NT2/D1 (cell line): ENCODE measurements around the gene SNX5.

Experiments used
- DNase-seq: peaks from one replicate; pipeline ENCODE4 v3.0.0-alpha.2; 2011; ENCODE audit warnings: low read depth, low spot score
- H3K27me3 ChIP-seq: 2 replicates; pipeline ENCODE4 v1.6.0; 2011; ENCODE audit warnings: mild to moderate bottlenecking; ENCODE audit not compliant: insufficient read length, insufficient read depth
- H3K36me3 ChIP-seq: 2 replicates; pipeline ENCODE4 v1.6.1; 2011; ENCODE audit warnings: mild to moderate bottlenecking, low read length, mixed read lengths; ENCODE audit not compliant: insufficient read depth, insufficient read length
- H3K4me1 ChIP-seq: 2 replicates; pipeline ENCODE4 v1.5.1; 2011; ENCODE audit not compliant: insufficient read depth, insufficient read length
- H3K4me3 ChIP-seq: 2 replicates; pipeline ENCODE4 v1.5.1; 2011; ENCODE audit warnings: low read depth; ENCODE audit not compliant: insufficient read length
- H3K9ac ChIP-seq: 2 replicates; pipeline ENCODE4 v1.6.0; 2011; ENCODE audit warnings: low read depth; ENCODE audit not compliant: insufficient read length
- H3K9me3 ChIP-seq: 2 replicates; pipeline ENCODE4 v1.5.1; 2011; ENCODE audit warnings: mild to moderate bottlenecking, low read length; ENCODE audit not compliant: insufficient read depth
- SUZ12 ChIP-seq: IDR thresholded peaks from 2 replicates; pipeline ENCODE4 v1.6.1; 2011; ENCODE audit not compliant: insufficient read length, insufficient read depth; ENCODE audit errors: extremely low read depth
- YY1 ChIP-seq: IDR thresholded peaks from 2 replicates; pipeline ENCODE4 v1.6.1; 2011; ENCODE audit not compliant: insufficient read length, insufficient read depth
- ZNF274 ChIP-seq: IDR thresholded peaks from 2 replicates; pipeline ENCODE4 v1.6.1; 2011; ENCODE audit warnings: mild to moderate bottlenecking, low read depth, low read length

SNX5 gene

DNA sequence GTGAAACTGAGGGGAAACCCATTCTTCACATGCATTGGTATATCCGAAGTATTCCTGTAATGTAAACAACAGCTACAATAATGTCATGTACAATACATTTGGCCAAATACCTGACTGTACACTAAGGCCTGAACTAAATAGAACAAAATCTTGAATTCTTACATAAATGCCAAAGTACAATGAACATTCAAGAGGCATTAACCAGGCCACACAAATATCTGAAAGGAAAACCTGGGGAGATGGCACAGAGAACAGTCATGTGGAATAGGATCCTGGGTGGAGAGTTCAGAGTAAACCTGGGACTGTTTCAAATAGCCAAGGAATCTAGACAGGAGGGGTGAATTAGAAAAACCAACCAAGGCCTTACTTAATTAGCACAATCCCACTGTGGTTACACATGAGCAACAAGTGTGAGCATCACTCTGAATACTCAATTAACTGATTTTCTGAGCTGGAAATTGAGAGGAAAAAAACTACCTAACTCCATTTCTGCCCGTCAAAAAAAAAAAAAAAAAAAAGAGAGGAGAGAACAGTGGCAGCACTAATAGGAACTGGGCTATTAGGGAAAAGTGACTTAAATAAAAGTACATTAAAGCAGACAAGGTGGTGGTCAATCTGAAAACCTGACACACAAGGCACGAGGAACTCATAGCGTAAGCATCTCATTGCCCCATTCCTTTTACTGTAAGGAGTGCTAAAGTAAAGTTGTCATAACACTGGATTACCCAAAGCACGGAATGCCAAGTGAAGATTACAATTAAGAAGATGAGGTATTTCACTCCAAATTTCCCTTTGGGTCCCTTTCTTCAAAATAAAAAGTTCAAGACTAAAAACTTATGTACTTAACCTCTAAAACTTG lies 10.9 kb downstream of the SNX5 start:
- Histone ChIP-seq H3K36me3 (peaks cover 64% of the 10 kb centered on the region), H3K4me1 (peaks cover 2% of the 10 kb centered on the region), H3K9ac (no peak overlapping the region), H3K27me3 (no peaks in the 10 kb centered on the region), H3K9me3 (no peaks in the 10 kb centered on the region), H3K4me3 (no peak overlapping the region)
- no peak for DNase-seq
- no peak for TF ChIP-seq SUZ12
- no peak for TF ChIP-seq ZNF274
- TF ChIP-seq YY1 = no peak

DNA sequence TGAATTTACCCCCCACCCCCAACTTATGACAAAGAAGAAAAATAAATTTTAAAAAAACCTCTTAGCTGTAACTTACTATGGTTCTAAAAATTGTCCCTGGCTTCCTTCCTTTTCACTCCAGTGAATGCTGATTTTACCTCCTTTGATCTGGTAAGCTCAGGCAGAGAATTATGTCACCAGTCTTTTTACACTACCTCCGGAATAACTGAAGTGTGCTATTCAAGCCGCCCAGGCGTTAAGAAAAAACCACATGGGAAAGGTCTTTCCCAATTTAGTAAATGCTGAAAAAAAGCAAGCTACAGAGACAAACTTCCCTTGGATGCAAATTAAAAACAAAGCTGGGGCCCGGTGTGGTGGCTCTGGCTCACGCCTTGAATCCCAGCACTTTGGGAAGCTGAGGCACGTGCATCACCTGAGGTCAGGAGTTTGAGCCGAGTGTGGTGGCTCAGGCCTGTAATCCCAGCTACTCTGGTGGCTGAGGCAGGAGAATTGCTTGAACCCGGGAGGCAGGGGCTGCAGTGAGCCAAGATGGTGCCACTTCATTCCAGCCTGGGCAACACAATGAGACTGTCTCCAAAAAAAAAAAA lies 12.4 kb downstream of the SNX5 start:
- Histone ChIP-seq H3K9ac (no peak overlapping the region), H3K4me1 (peaks cover 2% of the 10 kb centered on the region), H3K9me3 (no peaks in the 10 kb centered on the region), H3K27me3 (no peaks in the 10 kb centered on the region), H3K4me3 (no peak overlapping the region), H3K36me3 (peaks cover 67% of the 10 kb centered on the region)
- TF ChIP-seq YY1 = no peak
- TF ChIP-seq SUZ12 = no peak
- TF ChIP-seq ZNF274 = no peak
- no peak for DNase-seq

GRCh38 chr20:17955302-17955701 lies 13.3 kb downstream of the SNX5 start:
- Histone ChIP-seq H3K9me3 (no peaks in the 10 kb centered on the region), H3K4me1 (peaks cover 2% of the 10 kb centered on the region), H3K9ac (no peak overlapping the region), H3K27me3 (no peaks in the 10 kb centered on the region), H3K4me3 (no peak overlapping the region), H3K36me3 (peaks cover 73% of the 10 kb centered on the region)
- TF ChIP-seq ZNF274 (no peak), YY1 (no peak), SUZ12 (no peak)
- no peak for DNase-seq

DNA sequence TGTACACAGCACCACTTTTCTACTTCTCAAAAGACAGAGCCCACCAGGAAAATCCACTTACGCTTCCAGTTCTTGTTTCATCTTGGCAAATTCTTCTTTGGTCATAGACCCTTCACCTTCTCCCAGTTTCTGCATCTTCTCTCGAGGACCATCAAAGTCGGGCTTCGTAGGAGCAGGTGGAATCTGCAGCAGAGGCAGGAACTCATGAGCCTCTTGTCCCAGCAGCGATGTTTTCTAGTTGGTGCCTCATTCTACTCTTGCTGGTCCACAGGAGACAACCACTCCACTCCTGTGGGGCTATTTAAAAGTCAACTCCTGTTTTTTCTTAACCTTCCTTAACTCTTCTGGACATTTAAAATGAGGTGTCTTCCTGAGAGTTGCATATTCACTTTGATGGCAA lies 14.7 kb downstream of the SNX5 start:
- Histone ChIP-seq H3K4me3 (no peak overlapping the region), H3K27me3 (no peaks in the 10 kb centered on the region), H3K4me1 (peaks cover 2% of the 10 kb centered on the region), H3K9ac (no peak overlapping the region), H3K36me3 (peaks cover 80% of the 10 kb centered on the region), H3K9me3 (no peaks in the 10 kb centered on the region)
- no peak for DNase-seq
- no peak for TF ChIP-seq ZNF274
- no peak for TF ChIP-seq SUZ12
- no peak for TF ChIP-seq YY1

GRCh38 chr20:17952692-17953684 lies 15.6 kb downstream of the SNX5 start:
- H3K9ac ChIP-seq = no peak overlapping the region
- peaks cover 2% of the 10 kb centered on the region for H3K4me1 ChIP-seq
- TF ChIP-seq SUZ12 (no peak), YY1 (no peak)
- H3K9me3 ChIP-seq = no peaks in the 10 kb centered on the region
- no peak overlapping the region for H3K4me3 ChIP-seq
- DNase-seq = no peak
- no peaks in the 10 kb centered on the region for H3K27me3 ChIP-seq
- peaks cover 90% of the 10 kb centered on the region for H3K36me3 ChIP-seq

DNA sequence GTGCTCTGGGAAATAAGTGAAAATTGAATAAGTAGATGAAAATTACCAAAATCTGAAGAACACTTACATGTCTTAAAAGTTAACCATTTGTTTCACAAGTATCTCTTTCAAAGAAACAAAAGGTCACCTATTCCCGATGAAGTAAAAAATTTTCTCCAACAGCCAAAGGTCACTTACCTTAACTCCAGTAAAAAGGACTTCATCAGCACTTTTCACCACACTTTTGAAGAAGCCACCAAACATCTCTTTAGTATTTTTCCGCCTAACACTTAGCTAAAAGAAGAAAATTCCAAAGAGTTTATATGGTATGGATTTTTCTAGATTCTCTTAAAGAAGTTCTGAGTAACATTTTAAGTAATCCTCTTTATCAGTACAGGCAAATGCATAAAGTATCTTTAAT lies 17.3 kb downstream of the SNX5 start:
- DNase-seq = no peak
- TF ChIP-seq ZNF274 = no peak
- TF ChIP-seq SUZ12 = no peak
- TF ChIP-seq YY1 = no peak
- Histone ChIP-seq H3K36me3 (peaks cover 95% of the 10 kb centered on the region), H3K9ac (no peak overlapping the region), H3K27me3 (no peaks in the 10 kb centered on the region), H3K9me3 (no peaks in the 10 kb centered on the region), H3K4me3 (no peak overlapping the region), H3K4me1 (peaks cover 2% of the 10 kb centered on the region)
